ENCODE results near the gene TSPAN11. TPM values are rescaled to one million over a fixed set of nuclear protein-coding genes. Genes with fewer than 3 reads are reported as not detected.

The TSPAN11 gene
- total and polyA plus RNA-seq, 2 of the 4 experiments (the other 2 are of a cell fraction) = 0.18 to 0.26 TPM

DNA sequence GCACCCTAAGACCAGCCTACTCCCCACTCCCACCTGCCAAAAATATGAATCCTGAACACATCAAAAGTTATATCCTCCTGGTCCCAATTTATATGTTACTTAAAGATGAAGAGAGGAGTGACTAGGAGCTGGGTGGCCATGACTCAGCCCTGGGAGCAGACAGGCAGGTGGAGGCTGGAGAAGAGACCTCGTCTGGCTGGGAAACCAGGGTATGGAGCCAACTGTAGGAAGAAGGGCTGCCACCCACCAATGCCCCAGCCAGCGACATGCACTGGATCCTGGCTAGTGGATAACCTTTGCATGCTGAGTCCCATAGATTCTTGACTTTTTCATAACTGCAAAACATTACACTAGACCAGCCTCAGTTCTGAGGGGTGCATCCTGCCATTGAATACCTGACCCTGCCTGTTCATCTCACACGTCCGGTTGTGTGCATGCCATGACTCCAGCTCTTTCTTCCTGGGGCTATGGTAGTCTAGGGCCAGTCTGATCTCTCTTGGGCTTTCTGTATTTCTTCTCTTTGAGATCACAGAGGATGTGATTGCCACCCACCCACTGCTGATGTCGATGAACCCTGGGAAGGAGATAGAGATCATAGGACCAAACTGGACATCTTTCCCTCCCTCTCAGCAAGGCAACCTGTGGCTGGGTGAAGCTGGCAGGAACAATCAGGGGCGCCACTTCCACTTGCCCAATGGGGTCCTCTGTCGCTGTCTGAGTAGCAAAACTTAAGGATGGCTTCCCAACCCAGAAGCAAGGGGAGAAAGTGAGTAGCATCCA, 77.5 kb downstream of the TSPAN11 start:
- Histone ChIP-seq H3K79me1 (ENCODE audit: low read depth in 1 of 2, low read length in 2 of 2) (no peaks in the 10 kb centered on the region), H3K27ac (ENCODE audit: insufficient read depth, low read length) (no peak overlapping the region), H2BK20ac (ENCODE audit: low read depth, low read length) (no peak overlapping the region), H3K27me3 (ENCODE audit: control insufficient read depth, insufficient read depth, low read length) (peaks cover 1% of the 10 kb centered on the region; the same call in 1 of the 2 replicates), H2AK9ac (replicated peaks; ENCODE audit: low read depth, low read length, poor library complexity) (no peak overlapping the region), H3K4me3 (ENCODE audit: insufficient read depth, low read depth, low read length) (no peak overlapping the region), H2BK120ac (ENCODE audit: low read depth, low read length) (peak overlapping the region; percentile 18; the same call in 1 of the 2 replicates), H4K5ac (ENCODE audit: low read depth, low read length) (no peak overlapping the region), H2BK5ac (ENCODE audit: low read depth, low read length, poor library complexity, severe bottlenecking) (no peak overlapping the region), H2AFZ (replicated peaks; ENCODE audit: low read length, poor library complexity) (no peak overlapping the region), H3K36me3 (ENCODE audit: control insufficient read depth, insufficient read depth, low read length) (no peaks in the 10 kb centered on the region), H2AK5ac (ENCODE audit: low read depth, low read length) (no peak overlapping the region), H3K56ac (ENCODE audit: extremely low read depth, insufficient read depth, low read length) (no peak overlapping the region), H2BK15ac (ENCODE audit: low read depth, low read length) (no peak overlapping the region), H3K23ac (ENCODE audit: low read depth, low read length) (no peak overlapping the region), H3K18ac (ENCODE audit: low read depth, low read length) (no peak overlapping the region), H3K9me1 (ENCODE audit: insufficient read depth, low read length) (peaks cover 24% of the 10 kb centered on the region; the same call in 1 of the 2 replicates), H3K4me1 (ENCODE audit: control insufficient read depth, insufficient read depth, low read length) (peaks cover 11% of the 10 kb centered on the region), H4K20me1 (ENCODE audit: insufficient read depth, low read length) (no peaks in the 10 kb centered on the region; the same call in 1 of the 2 replicates), H3K4ac (ENCODE audit: low read depth, low read length) (no peak overlapping the region), H3K9ac (ENCODE audit: low read depth, low read length) (no peak overlapping the region), H4K91ac (ENCODE audit: insufficient read depth, low read depth, low read length) (no peak overlapping the region), H4K8ac (ENCODE audit: low read depth in 2 of 2, low read length in 2 of 2) (no peak overlapping the region), H3K4me2 (ENCODE audit: low read depth, low read length) (no peak overlapping the region), H3K9me3 (ENCODE audit: control insufficient read depth, insufficient read depth, low read length) (no peaks in the 10 kb centered on the region), H3K14ac (replicated peaks; ENCODE audit: low read depth, low read length) (no peak overlapping the region)
- dilution Hi-C loops (cut with HindIII; ENCODE audit: low sequenced_read_pairs, unreplicated experiment) (no loop called here), in situ Hi-C loops (cut with MboI; ENCODE audit: low sequenced_read_pairs) (no loop called here), intact Hi-C loops (cut with micrococcal nuclease) (no loop called here)
- BruUV-seq (replicated peaks) = no TSS peak
- ChIA-PET POLR2A (ENCODE audit: unreplicated experiment) (no interaction called here), CTCF (no interaction called here)
- TF ChIP-seq RAD21 (IDR thresholded peaks at IDR 0.05; ENCODE audit: low read length) = no peak
- no peak for TF ChIP-seq MAZ (IDR thresholded peaks at IDR 0.05; ENCODE audit: borderline replicate concordance, low read depth, low read length)
- TF ChIP-seq FOS (IDR thresholded peaks at IDR 0.05; ENCODE audit: low read depth, low read length) = no peak
- no peak for TF ChIP-seq CHD1 (IDR thresholded peaks at IDR 0.05; ENCODE audit: low read depth, low read length)
- no peak for TF ChIP-seq MXI1 (IDR thresholded peaks at IDR 0.05; ENCODE audit: borderline replicate concordance, low read depth, low read length)
- DNase-seq = no peak
- 50% methylated on average over 2 of the region's 7 CpGs; no CpG with 5 or more reads in 1 of the 2 experiments for WGBS, 2 experiments (ENCODE audit: extremely low coverage in 2 of 2, insufficient read length in 1 of 2)
- no peak for ATAC-seq (ENCODE audit: low read depth)

Measured in IMR-90 (cell line).